Measurements from ENCODE around the gene LACTBL1. TPM values are rescaled to one million over a fixed set of nuclear protein-coding genes. Genes with fewer than 3 reads are reported as not detected.
"Not testable (repeated sequence)": the region's sequence is repeated elsewhere in the genome, so short reads cannot be mapped to it uniquely, and the experiment has no call there.

The LACTBL1 gene
- total and polyA plus RNA-seq, 5 donors: not detected

DNA sequence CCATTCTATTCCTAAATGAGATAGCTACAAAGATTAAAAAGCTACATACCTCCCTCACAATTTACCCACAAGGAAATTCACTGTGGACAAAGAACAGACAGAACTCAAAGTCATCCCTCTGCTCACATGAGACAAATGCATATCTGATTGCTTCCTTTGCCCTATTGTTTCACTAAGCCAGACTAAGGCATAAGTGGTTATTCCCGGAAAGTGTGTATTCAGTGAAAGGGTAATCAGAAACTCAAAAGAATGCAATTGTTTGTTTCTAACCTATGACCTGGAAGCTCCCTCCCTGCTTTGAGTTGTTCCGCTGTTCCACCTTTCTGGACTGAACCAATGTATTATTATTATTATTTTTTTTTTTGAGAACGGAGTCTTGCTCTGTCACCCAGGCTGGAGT lies 32.1 kb upstream of the LACTBL1 start:
- H3K4me1 ChIP-seq (ENCODE audit: control insufficient read depth, insufficient read depth, low read length); ATAC-seq; intact Hi-C loops (cut with DNase I); DNase-seq; H3K27ac ChIP-seq (ENCODE audit: low read length); H3K4me3 ChIP-seq (ENCODE audit: low read length); H3K27me3 ChIP-seq (ENCODE audit: control insufficient read depth, insufficient read depth); H3K9me3 ChIP-seq (ENCODE audit: control insufficient read depth, low read length): not testable (repeated sequence)
- WGBS: 69% methylated on average over 3 of the region's 3 CpGs

DNA sequence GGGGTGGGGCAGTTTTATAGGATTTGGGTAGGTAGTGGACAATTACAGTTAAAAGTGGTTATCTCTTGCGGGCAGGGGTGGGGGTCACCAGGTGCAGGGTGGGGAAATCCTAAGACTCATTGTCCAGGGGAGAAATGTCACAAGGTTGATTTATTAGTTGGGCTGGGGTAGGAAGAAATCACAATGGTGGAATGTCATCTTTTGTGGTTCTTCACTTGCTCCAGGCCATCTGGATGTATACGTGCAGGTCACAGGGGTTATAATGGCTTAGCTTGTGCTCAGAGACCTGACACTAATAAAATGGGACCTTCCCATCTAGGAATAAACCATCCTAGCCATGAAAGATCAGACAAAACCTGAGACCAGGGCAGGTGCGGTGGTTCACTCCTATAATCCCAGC lies 31.4 kb upstream of the LACTBL1 start:
- WGBS: 82% methylated on average over 3 of the region's 3 CpGs
- H3K4me1 ChIP-seq (ENCODE audit: control insufficient read depth, insufficient read depth, low read length): no peaks in the 10 kb centered on the region
- H3K9me3 ChIP-seq (ENCODE audit: control insufficient read depth, low read length): no peaks in the 10 kb centered on the region
- intact Hi-C loops (cut with DNase I): no loop called here
- no peak overlapping the region for H3K4me3 ChIP-seq (ENCODE audit: low read length)
- ATAC-seq: no peak
- no peak for DNase-seq
- no peaks in the 10 kb centered on the region for H3K27me3 ChIP-seq (ENCODE audit: control insufficient read depth, insufficient read depth)
- H3K27ac ChIP-seq (ENCODE audit: low read length): no peak overlapping the region

DNA sequence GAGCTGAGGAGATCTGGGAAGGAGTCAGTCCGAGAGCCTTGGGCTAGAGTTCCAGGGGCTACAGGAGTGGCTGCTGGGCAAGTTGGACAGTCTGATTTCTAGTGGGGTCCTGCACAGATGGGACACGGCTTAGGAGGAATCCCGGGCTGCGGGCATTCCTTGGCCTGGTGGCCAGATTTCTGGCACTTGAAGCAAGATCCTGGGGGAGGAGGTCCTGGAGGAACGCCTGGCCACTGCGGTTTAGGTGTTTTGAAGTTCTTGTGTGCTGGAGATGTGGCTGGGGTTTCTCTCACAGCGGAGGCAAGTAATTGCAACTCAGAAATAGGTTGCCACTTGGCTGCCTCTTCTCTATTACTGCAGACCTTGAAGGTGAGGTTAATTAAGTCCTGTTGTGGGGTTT lies 29.6 kb upstream of the LACTBL1 start:
- H3K4me1 ChIP-seq (ENCODE audit: control insufficient read depth, insufficient read depth, low read length); H3K4me3 ChIP-seq (ENCODE audit: low read length); ATAC-seq; DNase-seq; intact Hi-C loops (cut with DNase I); H3K9me3 ChIP-seq (ENCODE audit: control insufficient read depth, low read length); H3K27ac ChIP-seq (ENCODE audit: low read length); H3K27me3 ChIP-seq (ENCODE audit: control insufficient read depth, insufficient read depth): not testable (repeated sequence)
- 88% methylated on average over 7 of the region's 7 CpGs for WGBS

DNA sequence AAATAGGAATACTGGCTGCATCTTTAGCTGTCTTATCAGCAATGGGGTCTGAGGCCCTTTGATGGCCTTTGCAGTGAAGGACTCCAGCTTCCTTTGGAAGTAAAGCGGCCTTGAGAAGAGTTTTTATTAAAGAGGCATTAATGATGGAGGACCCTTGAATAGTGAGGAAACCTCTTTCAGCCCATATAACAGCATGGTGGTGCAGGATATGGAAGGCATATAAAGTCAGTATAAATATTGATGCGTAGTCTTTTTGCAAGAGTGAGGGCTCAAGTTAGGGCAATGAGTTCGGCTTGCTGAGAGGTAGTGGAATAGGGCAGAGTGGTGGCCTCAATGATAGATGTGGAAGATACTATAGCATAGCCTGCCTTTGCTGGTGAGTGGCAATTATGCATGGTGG lies 27.5 kb upstream of the LACTBL1 start:
- WGBS: 92% methylated on average over 3 of the region's 3 CpGs

DNA sequence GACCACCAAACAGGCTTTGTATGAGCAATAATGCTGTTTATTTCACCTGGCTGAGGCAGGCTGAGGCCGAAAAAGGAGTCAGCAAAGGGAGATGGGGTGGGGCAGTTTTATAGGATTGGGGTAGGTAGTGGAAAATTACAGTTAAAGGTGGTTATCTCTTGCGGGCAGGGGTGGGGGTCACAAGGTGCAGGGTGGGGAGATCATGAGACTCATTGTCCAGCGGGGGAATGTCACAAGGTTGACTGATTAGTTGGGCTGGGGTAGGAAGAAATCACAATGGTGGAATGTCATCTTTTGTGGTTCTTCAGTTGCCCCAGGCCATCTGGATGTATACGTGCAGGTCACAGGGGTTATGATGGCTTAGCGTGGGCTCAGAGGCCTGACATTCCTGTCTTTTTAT lies 24.9 kb upstream of the LACTBL1 start:
- DNase-seq; H3K27me3 ChIP-seq (ENCODE audit: control insufficient read depth, insufficient read depth); H3K9me3 ChIP-seq (ENCODE audit: control insufficient read depth, low read length); H3K4me3 ChIP-seq (ENCODE audit: low read length); ATAC-seq; H3K4me1 ChIP-seq (ENCODE audit: control insufficient read depth, insufficient read depth, low read length); intact Hi-C loops (cut with DNase I); H3K27ac ChIP-seq (ENCODE audit: low read length): not testable (repeated sequence)
- WGBS: 79% methylated on average over 5 of the region's 5 CpGs

More for the DNA sequence above, 27.5 kb upstream of the LACTBL1 start:
- H3K4me1 ChIP-seq (ENCODE audit: control insufficient read depth, insufficient read depth, low read length); DNase-seq; H3K27ac ChIP-seq (ENCODE audit: low read length); H3K27me3 ChIP-seq (ENCODE audit: control insufficient read depth, insufficient read depth); intact Hi-C loops (cut with DNase I); H3K4me3 ChIP-seq (ENCODE audit: low read length); ATAC-seq; H3K9me3 ChIP-seq (ENCODE audit: control insufficient read depth, low read length): not testable (repeated sequence)

DNA sequence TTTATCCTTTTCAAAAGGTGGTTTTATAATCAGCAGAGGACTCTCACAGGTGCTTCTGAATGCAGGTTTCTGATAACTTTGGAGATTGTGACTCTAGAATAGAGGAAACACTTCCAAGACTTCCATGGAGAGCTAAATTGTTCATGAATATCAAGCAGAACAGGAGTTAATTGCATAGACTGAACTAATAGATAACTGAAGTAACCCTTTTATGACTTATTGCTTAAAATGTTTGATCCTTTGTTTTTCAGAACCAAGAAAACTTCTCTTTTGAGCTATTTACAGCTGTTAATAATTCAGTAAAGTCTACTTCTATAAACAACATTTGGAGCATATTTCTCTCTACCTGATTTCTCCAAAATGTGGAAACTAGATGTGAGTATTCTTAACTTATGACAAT lies 23.1 kb upstream of the LACTBL1 start:
- Histone ChIP-seq H3K27ac (ENCODE audit: low read length) (no peak overlapping the region), H3K9me3 (ENCODE audit: control insufficient read depth, low read length) (no peaks in the 10 kb centered on the region), H3K4me1 (ENCODE audit: control insufficient read depth, insufficient read depth, low read length) (no peaks in the 10 kb centered on the region), H3K4me3 (ENCODE audit: low read length) (no peak overlapping the region), H3K27me3 (ENCODE audit: control insufficient read depth, insufficient read depth) (no peaks in the 10 kb centered on the region)
- DNase-seq: no peak
- ATAC-seq: no peak
- intact Hi-C loops (cut with DNase I): no loop called here

DNA sequence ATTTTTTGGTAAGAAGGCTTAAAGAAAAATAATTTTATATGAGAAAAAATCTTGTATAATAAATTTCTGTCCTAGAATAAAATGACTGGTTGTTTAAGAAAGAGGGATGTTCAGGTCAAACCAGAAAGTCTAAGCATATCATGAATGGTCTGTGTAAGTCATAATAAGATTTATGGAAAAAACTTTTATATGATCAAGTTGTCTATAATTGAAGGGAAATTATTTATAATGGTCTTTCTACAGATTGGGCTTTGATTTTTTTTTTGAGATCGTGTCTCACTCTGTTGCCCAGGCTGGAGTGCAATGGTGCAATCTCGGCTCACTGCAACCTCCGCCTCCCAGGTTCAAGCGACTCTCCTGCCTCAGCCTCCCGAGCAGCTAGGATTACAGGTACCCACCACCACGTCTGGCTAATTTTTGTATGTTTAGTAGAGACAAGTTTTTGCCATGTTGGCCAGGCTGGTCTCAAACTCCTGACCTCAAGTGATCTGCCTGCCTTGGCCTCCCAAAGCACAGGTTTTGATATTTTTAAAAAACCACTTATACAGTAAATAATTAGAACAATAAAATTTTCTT lies 20.6 kb upstream of the LACTBL1 start:
- WGBS: 80% methylated on average over 6 of the region's 6 CpGs
- ATAC-seq; H3K27ac ChIP-seq (ENCODE audit: low read length); intact Hi-C loops (cut with DNase I); H3K4me1 ChIP-seq (ENCODE audit: control insufficient read depth, insufficient read depth, low read length); H3K9me3 ChIP-seq (ENCODE audit: control insufficient read depth, low read length); DNase-seq; H3K27me3 ChIP-seq (ENCODE audit: control insufficient read depth, insufficient read depth); H3K4me3 ChIP-seq (ENCODE audit: low read length): not testable (repeated sequence)

DNA sequence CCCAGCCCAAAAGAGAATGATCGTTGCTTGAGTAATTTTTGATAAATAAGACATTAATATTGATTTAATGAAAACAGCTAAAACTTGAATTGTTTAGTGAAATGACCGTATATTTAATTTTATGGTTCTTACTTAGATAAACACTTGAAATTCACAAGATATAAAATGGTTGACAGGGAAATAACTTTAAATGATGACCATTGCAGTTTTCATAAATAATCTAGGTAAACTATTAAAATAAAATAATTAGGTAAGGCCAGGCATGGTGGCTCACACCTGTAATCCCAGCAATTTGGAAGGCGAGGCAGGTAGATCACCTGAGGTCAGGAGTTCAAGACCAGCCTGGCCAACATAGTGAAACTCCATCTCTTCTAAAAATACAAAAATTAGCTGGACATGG lies 19.7 kb upstream of the LACTBL1 start:
- DNase-seq; ATAC-seq; H3K9me3 ChIP-seq (ENCODE audit: control insufficient read depth, low read length); H3K4me3 ChIP-seq (ENCODE audit: low read length); H3K27ac ChIP-seq (ENCODE audit: low read length); H3K4me1 ChIP-seq (ENCODE audit: control insufficient read depth, insufficient read depth, low read length); H3K27me3 ChIP-seq (ENCODE audit: control insufficient read depth, insufficient read depth); intact Hi-C loops (cut with DNase I): not testable (repeated sequence)
- 74% methylated on average over 3 of the region's 3 CpGs for whole genome bisulfite sequencing

DNA sequence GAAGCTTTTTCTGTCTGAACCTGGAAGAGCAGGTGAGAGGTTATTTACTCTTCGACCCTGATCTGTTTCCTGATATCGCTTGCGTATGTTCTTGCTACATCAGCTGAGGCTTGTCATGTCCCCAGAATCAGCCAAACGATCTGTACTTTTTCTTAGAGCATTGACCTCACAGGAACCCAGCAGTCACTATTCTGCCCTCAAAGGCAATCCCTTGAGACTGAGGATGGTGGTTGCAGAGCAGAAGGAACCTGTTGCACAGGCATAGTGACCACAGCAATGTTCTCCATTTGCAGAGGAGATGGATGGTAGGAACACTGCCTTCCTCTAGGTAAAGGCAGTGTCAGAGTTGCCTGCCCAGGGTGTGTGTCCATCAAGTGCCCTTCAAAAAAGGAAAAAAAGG lies 11.3 kb upstream of the LACTBL1 start:
- Histone ChIP-seq H3K4me1 (ENCODE audit: control insufficient read depth, insufficient read depth, low read length) (no peaks in the 10 kb centered on the region), H3K4me3 (ENCODE audit: low read length) (no peak overlapping the region), H3K9me3 (ENCODE audit: control insufficient read depth, low read length) (no peaks in the 10 kb centered on the region), H3K27ac (ENCODE audit: low read length) (no peak overlapping the region), H3K27me3 (ENCODE audit: control insufficient read depth, insufficient read depth) (no peaks in the 10 kb centered on the region)
- 79% methylated on average over 4 of the region's 4 CpGs for WGBS
- intact Hi-C loops (cut with DNase I): no loop called here
- no peak for DNase-seq
- ATAC-seq: no peak

DNA sequence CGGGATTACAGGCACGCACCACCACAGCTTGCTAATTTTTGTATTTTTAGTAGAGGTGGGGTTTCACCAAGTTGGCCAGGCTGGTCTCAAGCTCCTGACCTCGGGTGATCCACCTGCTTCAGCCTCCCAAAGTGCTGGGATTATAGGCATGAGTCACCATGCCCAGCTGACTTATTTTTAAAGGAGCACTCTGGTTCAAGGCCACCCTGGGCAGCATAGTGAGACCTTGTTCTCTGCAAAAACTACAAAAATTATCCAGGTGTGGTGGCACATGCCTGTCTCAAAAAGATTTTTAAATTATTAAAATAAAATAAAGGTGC lies 7.8 kb upstream of the LACTBL1 start:
- WGBS: 80% methylated on average over 3 of the region's 3 CpGs
- DNase-seq; H3K9me3 ChIP-seq (ENCODE audit: control insufficient read depth, low read length); H3K27me3 ChIP-seq (ENCODE audit: control insufficient read depth, insufficient read depth); ATAC-seq; H3K4me1 ChIP-seq (ENCODE audit: control insufficient read depth, insufficient read depth, low read length); H3K4me3 ChIP-seq (ENCODE audit: low read length); intact Hi-C loops (cut with DNase I); H3K27ac ChIP-seq (ENCODE audit: low read length): not testable (repeated sequence)

DNA sequence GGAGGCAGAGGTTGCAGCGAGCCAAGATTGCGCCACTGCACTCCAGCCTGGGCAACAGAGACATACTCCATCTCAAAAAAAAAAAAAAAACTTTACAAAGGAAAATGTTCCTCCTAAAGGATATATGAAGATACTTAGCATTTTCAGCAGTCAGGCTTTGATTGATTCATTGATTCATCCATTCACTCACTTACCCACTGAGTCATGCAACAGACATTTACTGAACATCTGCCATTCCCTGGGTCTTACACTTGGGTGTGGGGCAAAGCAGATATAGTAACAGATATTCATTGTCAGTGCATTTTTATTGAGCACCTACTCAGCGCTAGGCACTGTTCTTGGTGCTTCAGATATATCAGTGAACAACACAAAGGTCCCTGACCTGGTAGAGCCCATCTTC lies 5.6 kb upstream of the LACTBL1 start:
- Histone ChIP-seq H3K27me3 (ENCODE audit: control insufficient read depth, insufficient read depth) (no peaks in the 10 kb centered on the region), H3K4me1 (ENCODE audit: control insufficient read depth, insufficient read depth, low read length) (no peaks in the 10 kb centered on the region), H3K9me3 (ENCODE audit: control insufficient read depth, low read length) (no peaks in the 10 kb centered on the region), H3K4me3 (ENCODE audit: low read length) (no peak overlapping the region), H3K27ac (ENCODE audit: low read length) (no peak overlapping the region)
- no peak for DNase-seq
- no peak for ATAC-seq
- 90% methylated on average over 3 of the region's 3 CpGs for WGBS
- intact Hi-C loops (cut with DNase I): loop anchor here in 3 of 4 donors (5.0 to 10.0 kb wide), 3 partner anchors 204 to 209 kb away; no protein-coding TSS in a partner anchor

All from right cardiac atrium (tissue), 5 donors.